ENCODE measurements around the gene MRPL17. TPM values are rescaled to one million over a fixed set of nuclear protein-coding genes. Genes with fewer than 3 reads are reported as not detected.

MRPL17 gene
- total RNA-seq, 2 experiments from 2014 or later: 44.0 to 46.8 TPM

DNA sequence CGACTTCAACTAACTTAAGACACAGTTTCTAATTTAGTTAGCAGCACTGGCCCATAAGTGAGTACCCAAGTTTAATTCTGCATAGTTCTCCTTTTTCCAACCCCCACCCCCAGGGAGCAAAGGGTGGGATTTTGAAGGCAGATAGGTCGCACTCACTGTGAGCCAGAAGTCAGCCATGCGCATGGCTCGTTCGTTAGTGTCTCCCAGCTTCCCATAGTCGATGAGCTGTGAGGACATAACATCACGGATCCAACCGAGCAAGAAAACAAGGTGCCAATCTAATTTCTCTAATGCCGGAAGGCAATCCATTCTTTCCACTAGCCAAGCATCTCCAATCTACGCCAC, 577 bp downstream of the MRPL17 start:
- intact Hi-C loops (cut with micrococcal nuclease; ENCODE audit: unreplicated experiment): loop anchor here (2.0 to 10.0 kb wide), 3 partner anchors 244 to 448 kb away; partner anchors contain the start of genes CNGA4, FHIP1B and ZNF215
- peak overlapping the region; percentile 39; the same call in 1 of the 2 replicates for H2AFZ ChIP-seq (ENCODE audit: low read length)
- no peaks in the 10 kb centered on the region for H3K9me2 ChIP-seq (ENCODE audit: insufficient read depth, low read length)
- POLR2A ChIA-PET: interaction anchor here (0.7 to 3.1 kb wide), 12 partner anchors 10 to 328 kb away, joined by 3 to 22 read pairs (median 5); partner anchors contain the start of genes ARFIP2, ILK, TAF10 and TIMM10B
- peaks cover 15% of the 10 kb centered on the region for H3K4me1 ChIP-seq (ENCODE audit: insufficient read depth, low read length, poor library complexity, severe bottlenecking)
- DNase-seq (ENCODE audit: low spot score): peak; percentile 37
- H3K27ac ChIP-seq (ENCODE audit: low read depth, low read length, poor library complexity, severe bottlenecking): peak overlapping the region; percentile 57
- peaks cover 30% of the 10 kb centered on the region for H3K79me2 ChIP-seq (ENCODE audit: insufficient read depth, low read depth, low read length)
- H3K36me3 ChIP-seq (ENCODE audit: insufficient read depth, low read length): peaks cover 34% of the 10 kb centered on the region
- H3K9me3 ChIP-seq (ENCODE audit: low read length): no peaks in the 10 kb centered on the region
- H3K4me2 ChIP-seq (ENCODE audit: low read length): peak overlapping the region; percentile 93
- TSS peak; percentile 75 for BruUV-seq (replicated peaks)
- H3K4me3 ChIP-seq (ENCODE audit: low read depth, low read length, poor library complexity, severe bottlenecking): peak overlapping the region; percentile 85
- CTCF ChIA-PET (ENCODE audit: unreplicated experiment): interaction anchor here (1.0 to 1.9 kb wide), 4 partner anchors 64 to 245 kb away, joined by 4 to 7 read pairs (median 6); partner anchors contain the start of gene TAF10
- peaks cover 18% of the 10 kb centered on the region for H4K20me1 ChIP-seq (ENCODE audit: insufficient read depth, low read length)
- TF ChIP-seq CTCF (conservative IDR thresholded peaks at IDR 0.05; ENCODE audit: low read length) (no peak), EZH2phosphoT487 (IDR thresholded peaks at IDR 0.05; ENCODE audit: borderline replicate concordance, low read depth, low read length) (no peak)

DNA sequence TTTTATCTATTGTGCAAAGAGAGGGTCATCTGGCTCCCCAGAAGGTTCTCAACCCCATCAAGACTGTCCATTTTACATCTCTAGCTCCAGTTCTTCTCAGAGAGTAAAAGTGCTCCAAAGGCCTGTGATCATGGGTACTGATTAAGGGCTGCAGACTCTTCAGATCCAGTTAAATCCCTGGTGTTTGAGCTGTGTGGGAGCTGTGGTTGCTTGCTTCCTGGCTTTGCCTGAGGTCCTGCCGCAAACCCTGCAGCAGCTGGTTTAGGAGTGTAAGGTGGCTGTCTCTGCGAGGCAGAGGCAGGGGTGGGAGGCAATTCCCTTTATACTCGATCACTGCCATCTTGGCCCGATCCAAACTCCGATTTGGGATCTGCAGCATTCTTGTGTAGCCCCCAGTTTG, 1.2 kb downstream of the MRPL17 start:
- Histone ChIP-seq H3K79me2 (ENCODE audit: insufficient read depth, low read depth, low read length) (peaks cover 30% of the 10 kb centered on the region), H3K4me1 (ENCODE audit: insufficient read depth, low read length, poor library complexity, severe bottlenecking) (peaks cover 15% of the 10 kb centered on the region), H3K9me3 (ENCODE audit: low read length) (no peaks in the 10 kb centered on the region), H3K4me3 (ENCODE audit: low read depth, low read length, poor library complexity, severe bottlenecking) (peak overlapping the region; percentile 85), H4K20me1 (ENCODE audit: insufficient read depth, low read length) (peaks cover 18% of the 10 kb centered on the region), H3K4me2 (ENCODE audit: low read length) (peak overlapping the region; percentile 93), H2AFZ (ENCODE audit: low read length) (no peak overlapping the region), H3K27ac (ENCODE audit: low read depth, low read length, poor library complexity, severe bottlenecking) (no peak overlapping the region), H3K9me2 (ENCODE audit: insufficient read depth, low read length) (no peaks in the 10 kb centered on the region), H3K36me3 (ENCODE audit: insufficient read depth, low read length) (peaks cover 34% of the 10 kb centered on the region)
- POLR2A ChIA-PET: interaction anchor here (1.3 to 3.1 kb wide), 4 partner anchors 9 to 77 kb away, joined by 7 to 22 read pairs (median 14); partner anchors contain the start of genes ILK and TAF10
- peak; percentile 24 for DNase-seq (ENCODE audit: low spot score)
- TF ChIP-seq EZH2phosphoT487 (IDR thresholded peaks at IDR 0.05; ENCODE audit: borderline replicate concordance, low read depth, low read length) (no peak), CTCF (conservative IDR thresholded peaks at IDR 0.05; ENCODE audit: low read length) (no peak)
- BruUV-seq (replicated peaks): no TSS peak
- CTCF ChIA-PET (ENCODE audit: unreplicated experiment): interaction anchor here (1.9 kb wide), 1 partner anchor 70 kb away, joined by 6 read pairs; the partner anchor contains the start of gene TAF10
- intact Hi-C loops (cut with micrococcal nuclease; ENCODE audit: unreplicated experiment): loop anchor here (2.0 to 10.0 kb wide), 3 partner anchors 245 to 447 kb away; partner anchors contain the start of genes CNGA4, FHIP1B and ZNF215

DNA sequence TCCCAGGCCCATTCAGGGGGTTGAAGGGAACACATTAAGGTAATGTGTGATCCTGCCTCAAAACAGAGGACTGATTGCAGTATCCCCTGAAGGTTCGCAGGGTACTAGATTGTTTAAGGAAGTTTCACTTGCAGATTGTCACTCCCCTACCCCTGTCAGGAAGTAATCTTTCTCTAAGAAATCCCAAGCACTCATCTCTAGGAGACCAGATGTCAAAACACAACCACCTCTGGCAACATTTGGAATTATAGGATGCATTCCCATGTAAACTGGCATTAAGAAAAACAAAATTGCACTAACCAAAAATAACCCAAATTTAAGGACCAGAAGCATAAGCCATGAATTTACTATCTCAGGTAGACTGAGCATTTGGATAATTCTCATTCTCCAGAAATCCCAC, 1.6 kb downstream of the MRPL17 start:
- intact Hi-C loops (cut with micrococcal nuclease; ENCODE audit: unreplicated experiment): loop anchor here (10.0 kb wide), 1 partner anchor 447 kb away; the partner anchor contains the start of genes CNGA4 and FHIP1B
- no peak overlapping the region for H3K27ac ChIP-seq (ENCODE audit: low read depth, low read length, poor library complexity, severe bottlenecking)

More for the DNA sequence above, 1.6 kb downstream of the MRPL17 start:
- Histone ChIP-seq H3K4me3 (ENCODE audit: low read depth, low read length, poor library complexity, severe bottlenecking) (peak overlapping the region; percentile 85), H3K4me1 (ENCODE audit: insufficient read depth, low read length, poor library complexity, severe bottlenecking) (peaks cover 15% of the 10 kb centered on the region), H3K9me2 (ENCODE audit: insufficient read depth, low read length) (no peaks in the 10 kb centered on the region), H2AFZ (ENCODE audit: low read length) (no peak overlapping the region), H4K20me1 (ENCODE audit: insufficient read depth, low read length) (peaks cover 18% of the 10 kb centered on the region), H3K36me3 (ENCODE audit: insufficient read depth, low read length) (peaks cover 34% of the 10 kb centered on the region), H3K9me3 (ENCODE audit: low read length) (no peaks in the 10 kb centered on the region), H3K4me2 (ENCODE audit: low read length) (peak overlapping the region; percentile 93), H3K79me2 (ENCODE audit: insufficient read depth, low read depth, low read length) (peaks cover 30% of the 10 kb centered on the region)
- no peak for DNase-seq (ENCODE audit: low spot score)
- CTCF ChIA-PET (ENCODE audit: unreplicated experiment): no interaction called here
- TF ChIP-seq EZH2phosphoT487 (IDR thresholded peaks at IDR 0.05; ENCODE audit: borderline replicate concordance, low read depth, low read length): no peak
- TF ChIP-seq CTCF (conservative IDR thresholded peaks at IDR 0.05; ENCODE audit: low read length): no peak
- no TSS peak for BruUV-seq (replicated peaks)
- POLR2A ChIA-PET: interaction anchor here (1.3 to 3.1 kb wide), 7 partner anchors 9 to 69 kb away, joined by 4 to 22 read pairs (median 7); partner anchors contain the start of gene TAF10
